Kidney (tissue), 14 donors: ENCODE results near the gene CASTOR2. TPM values are rescaled to one million over a fixed set of nuclear protein-coding genes. Genes with fewer than 3 reads are reported as not detected.
"Not testable (repeated sequence)": the region's sequence is repeated elsewhere in the genome, so short reads cannot be mapped to it uniquely, and the experiment has no call there.

ENCODE experiments used
- DNase-seq, 5 donors: peaks; one replicate each; pipeline ENCODE4 v3.0.0-alpha.2; 2013 to 2020
- FAIRE-seq: peaks from 2 replicates; lab custom pipeline; 2012; peaks lifted over from hg19 to GRCh38; lab: Jason Lieb, UNC
- H3K27ac ChIP-seq, 2 donors: one replicate each; pipeline ENCODE4 v1.7.0; 2013; ENCODE audit warnings: low read depth in 2 of 2, low read length in 2 of 2, inconsistent platforms in 1 of 2
- H3K27me3 ChIP-seq: one replicate; pipeline ENCODE4 v1.7.1; 2013; ENCODE audit warnings: low read length, inconsistent platforms; ENCODE audit not compliant: control insufficient read depth, insufficient read depth
- H3K36me3 ChIP-seq, 3 donors: one replicate each; pipeline versions ENCODE4 v1.7.0 to v1.7.1; 2013; ENCODE audit warnings: low read length in 3 of 3, control low read depth in 1 of 3, inconsistent platforms in 1 of 3; ENCODE audit not compliant: insufficient read depth in 3 of 3, control insufficient read depth in 2 of 3
- H3K4me1 ChIP-seq, 3 donors: one replicate each; pipeline versions ENCODE4 v1.7.0 to v1.7.1; 2013; ENCODE audit warnings: low read length in 3 of 3, inconsistent platforms in 1 of 3, low read depth in 1 of 3; ENCODE audit not compliant: control insufficient read depth in 2 of 3, insufficient read depth in 2 of 3
- H3K4me3 ChIP-seq, 3 donors: one replicate each; pipeline versions ENCODE4 v1.7.0 to v1.8.1; 2013; ENCODE audit warnings: low read length in 3 of 3, control low read depth in 1 of 3, inconsistent platforms in 1 of 3
- H3K9ac ChIP-seq, 3 donors: one replicate each; pipeline versions ENCODE4 v1.7.0 to v1.7.1; 2013; ENCODE audit warnings: low read length in 3 of 3, control low read depth in 1 of 3, inconsistent platforms in 1 of 3
- H3K9me3 ChIP-seq, 3 donors: one replicate each; pipeline versions ENCODE4 v1.7.0 to v1.7.1; 2013; ENCODE audit warnings: low read length in 3 of 3, control low read depth in 1 of 3, inconsistent platforms in 1 of 3; ENCODE audit not compliant: control insufficient read depth in 2 of 3, insufficient read depth in 1 of 3
- CTCF ChIP-seq: IDR thresholded peaks from 3 replicates; pipeline ENCODE4 v1.5.1; 2012; ENCODE audit warnings: mild to moderate bottlenecking, moderate library complexity, borderline replicate concordance; ENCODE audit not compliant: insufficient read depth; ENCODE audit errors: extremely low read depth
- intact Hi-C: fragments of 100-400 bp; cut with DNase I; formaldehyde crosslinking; loops from one replicate; pipeline ENCODE4 v1.11.1; 2022
- polyA plus RNA-seq: library from polyadenylated mRNA; stranded (reverse); fragments of 350-450 nt; fragmentation: Illumina TruSeq; extraction: RNeasy Lipid Tissue Mini Kit (QIAGEN cat#74804); gene quantifications from one replicate; pipeline ENCODE4 v1.2.3, GENCODE V29; 2014; ENCODE audit warnings: low read depth, low replicate concordance; ENCODE audit not compliant: insufficient read depth
- total RNA-seq: library from RNA; stranded (reverse); fragmentation: NEBNext Ultra II Directional; extraction: Animal tissue kit (Norgen Biotek cat#: 25700); gene quantifications from one replicate; pipeline ENCODE4 v1.2.1, GENCODE V29; 2021
- donor health status: control.
- donor health status: control.
- donor health status: control.
- donor health status: control.
- donor health status: control.
- donor health status: DM: yes; HTN: yes; CAD: no.
- donor health status: Normal renal cell carcinoma (clear cell type).

CASTOR2 gene
- total and polyA plus RNA-seq, 2 donors from 2014 or later: 0.71 to 9.9 TPM

- Histone ChIP-seq H3K9me3 (no peaks in the 10 kb centered on the region), H3K4me3 (no peak overlapping the region), H3K27ac (no peak overlapping the region), H3K36me3 (peaks cover 8 to 36% (median 36%) of the 10 kb centered on the region in 3 donors), H3K4me1 (no peaks in the 10 kb centered on the region), H3K27me3 (no peaks in the 10 kb centered on the region), H3K9ac (no peak overlapping the region)
- intact Hi-C loops: no loop called here
- FAIRE-seq (no peak), DNase-seq (no peak)
- TF ChIP-seq CTCF: no peak
These were observed 100.3 kb downstream of the CASTOR2 start for GRCh38 chr7:75064801-75065200.

GRCh38 chr7:75066521-75066920 lies 102.0 kb downstream of the CASTOR2 start:
- no peak for DNase-seq
- Histone ChIP-seq H3K27ac (no peak overlapping the region), H3K9ac (no peak overlapping the region), H3K36me3 (peaks cover 2 to 32% (median 27%) of the 10 kb centered on the region in 3 donors), H3K4me1 (no peaks in the 10 kb centered on the region), H3K27me3 (no peaks in the 10 kb centered on the region), H3K4me3 (no peak overlapping the region), H3K9me3 (no peaks in the 10 kb centered on the region)
- no peak for FAIRE-seq
- TF ChIP-seq CTCF: no peak
- intact Hi-C loops: no loop called here

- intact Hi-C loops: no loop called here
- Histone ChIP-seq H3K4me1 (no peaks in the 10 kb centered on the region), H3K9ac (peak overlapping the region; percentile 52 to 90 (median 54)), H3K9me3 (no peaks in the 10 kb centered on the region), H3K4me3 (peak overlapping the region; percentile 84 to 96 (median 92)), H3K27me3 (no peaks in the 10 kb centered on the region), H3K27ac (peak overlapping the region; percentile 83 to 88), H3K36me3 (peaks cover 0 to 6% (median 3%) of the 10 kb centered on the region in 3 donors)
- no peak for FAIRE-seq
- no peak for TF ChIP-seq CTCF
- no peak for DNase-seq
These were observed 108.4 kb downstream of the CASTOR2 start for GRCh38 chr7:75072981-75073283.

- Histone ChIP-seq H3K9ac (peak overlapping the region in 2 of 3 donors; percentile 60 to 76), H3K4me3 (peak overlapping the region in 2 of 3 donors; percentile 92 to 96)
- DNase-seq, H3K36me3 ChIP-seq, H3K9me3 ChIP-seq, H3K27me3 ChIP-seq, FAIRE-seq, intact Hi-C loops, H3K4me1 ChIP-seq, H3K27ac ChIP-seq: not testable (repeated sequence)
These were observed 109.7 kb downstream of the CASTOR2 start for GRCh38 chr7:75074262-75074641.

Other genes with a start within 250 kb of the CASTOR2 start
- gene NCF1, start 190.7 kb upstream of the CASTOR2 start, total RNA-seq: 8.4 TPM
- gene NCF1, start 190.7 kb upstream of the CASTOR2 start, polyA plus RNA-seq: 0.92 TPM
- gene GTF2IRD2, start 113.1 kb upstream of the CASTOR2 start, total RNA-seq: 32.4 TPM
- 12.8 TPM for gene GTF2IRD2, start 113.1 kb upstream of the CASTOR2 start, polyA plus RNA-seq
- 37.0 TPM for gene RCC1L, start 109.1 kb downstream of the CASTOR2 start, total RNA-seq
- gene RCC1L, start 109.1 kb downstream of the CASTOR2 start, polyA plus RNA-seq: 52.3 TPM
- 59.9 TPM for gene GTF2IRD2B, start 127.9 kb downstream of the CASTOR2 start, total RNA-seq
- 17.5 TPM for gene GTF2IRD2B, start 127.9 kb downstream of the CASTOR2 start, polyA plus RNA-seq